ENCODE results near the gene TNPO2.
A peak's percentile ranks its signal among the peaks of the same experiment; 100 is the strongest.
"Not testable (repeated sequence)": the region's sequence is repeated elsewhere in the genome, so short reads cannot be mapped to it uniquely, and the experiment has no call there.

Gene TNPO2

DNA sequence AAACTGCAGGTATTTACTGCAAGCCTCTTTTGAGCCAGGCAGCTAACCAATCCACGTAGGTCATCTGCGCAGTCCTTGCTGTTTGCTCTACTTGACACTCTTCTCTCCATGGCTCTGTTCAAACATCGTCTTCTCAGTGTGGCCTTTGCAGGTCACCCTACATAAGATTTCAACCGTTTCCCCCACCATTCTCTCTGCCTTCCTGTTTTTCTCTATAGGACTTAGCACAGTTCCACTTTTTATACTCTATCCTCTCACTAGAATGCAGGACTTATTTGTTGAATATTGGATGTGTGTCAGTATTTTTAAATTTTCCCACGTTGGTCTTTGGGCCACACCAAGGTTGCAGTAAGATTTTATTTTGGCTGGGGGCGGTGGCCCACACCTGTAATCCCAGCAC, 25.6 kb downstream of the TNPO2 start:
- Histone ChIP-seq H3K4me2 (ENCODE audit: low read length) (no peak overlapping the region), H3K36me3 (ENCODE audit: insufficient read depth, low read length) (peaks cover 45% of the 10 kb centered on the region), H3K4me3 (ENCODE audit: low read length) (no peak overlapping the region), H3K9ac (ENCODE audit: low read depth, low read length) (no peak overlapping the region), H3K9me3 (replicated peaks; ENCODE audit: low read length) (no peaks in the 10 kb centered on the region), H3K27me3 (ENCODE audit: control insufficient read depth, insufficient read depth, low read length) (no peaks in the 10 kb centered on the region), H3K4me1 (ENCODE audit: control insufficient read depth, insufficient read depth, low read length) (peaks cover 14% of the 10 kb centered on the region)

DNA sequence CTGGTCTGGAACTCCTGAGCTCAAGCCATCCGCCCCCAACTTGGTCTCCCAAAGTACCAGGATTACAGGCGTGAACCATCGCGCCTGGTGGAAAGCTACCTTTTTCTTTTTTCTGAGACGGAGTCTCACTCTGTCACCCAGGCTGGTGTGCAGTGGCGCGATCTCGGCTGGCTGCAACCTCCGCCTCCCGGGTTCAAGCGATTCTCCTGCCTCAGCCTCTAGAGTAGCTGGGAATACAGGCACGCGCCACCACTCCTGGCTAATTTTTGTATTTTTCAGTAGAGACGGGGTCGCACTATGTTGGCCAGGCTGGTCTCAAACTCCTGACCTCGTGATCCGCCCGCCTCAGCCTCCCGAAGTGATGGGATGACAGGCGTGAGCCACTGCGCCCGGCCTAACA, 26.3 kb downstream of the TNPO2 start:
- Histone ChIP-seq H3K4me3 (ENCODE audit: low read length) (peak overlapping the region; percentile 86), H3K36me3 (ENCODE audit: insufficient read depth, low read length) (peaks cover 39% of the 10 kb centered on the region), H3K4me2 (ENCODE audit: low read length) (peak overlapping the region; percentile 90), H3K4me1 (ENCODE audit: control insufficient read depth, insufficient read depth, low read length) (peaks cover 14% of the 10 kb centered on the region)
- not testable (repeated sequence) for H3K9ac ChIP-seq (ENCODE audit: low read depth, low read length); H3K27me3 ChIP-seq (ENCODE audit: control insufficient read depth, insufficient read depth, low read length); H3K9me3 ChIP-seq (replicated peaks; ENCODE audit: low read length)

DNA sequence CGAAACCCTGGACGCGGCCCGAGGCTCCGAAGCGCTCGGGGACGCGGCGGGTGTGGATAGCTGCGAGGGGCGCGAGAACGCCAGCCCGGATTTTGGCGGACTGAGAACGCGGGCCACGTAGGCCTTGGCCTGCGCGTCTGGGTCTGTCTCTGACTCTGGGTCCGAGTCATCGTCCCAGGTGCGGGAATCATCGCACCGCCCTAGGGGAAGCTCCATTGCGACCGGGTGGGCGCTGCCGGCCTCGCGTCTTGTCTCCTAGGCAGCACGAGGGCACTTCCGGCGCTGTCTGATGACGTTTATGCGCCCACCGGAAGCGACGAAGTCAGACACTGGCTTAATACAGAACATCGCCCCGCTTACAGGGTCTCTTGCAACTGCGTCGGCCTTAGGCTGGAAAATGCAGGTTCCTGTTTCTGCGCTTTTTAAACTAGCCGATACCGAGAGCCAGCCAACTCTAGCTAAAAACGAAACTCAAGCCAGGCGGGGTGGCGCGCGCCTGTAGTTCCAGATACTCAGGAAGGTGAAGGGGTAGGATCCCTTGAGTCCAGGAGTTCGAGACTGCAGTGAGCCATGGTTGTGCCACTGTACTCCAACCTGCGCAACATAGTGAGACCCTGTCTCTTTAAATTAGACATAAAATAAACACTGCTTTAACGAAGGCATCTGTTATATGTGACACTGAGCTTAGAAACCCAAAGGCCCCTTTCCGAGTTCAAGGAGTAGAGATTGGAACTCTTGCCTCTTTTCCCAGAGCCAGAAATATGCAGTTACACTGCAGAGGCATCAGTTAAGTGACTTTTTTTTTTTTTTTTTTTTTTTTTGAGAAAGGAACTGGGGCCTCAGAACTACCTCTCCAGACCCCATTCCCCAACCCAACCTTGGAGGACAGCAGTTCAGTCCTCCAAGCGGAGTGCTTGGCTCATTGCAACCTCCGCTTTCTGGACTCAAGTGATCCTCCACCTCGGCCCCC, 27.1 kb downstream of the TNPO2 start, which contains the start of gene FBXW9:
FBXW9 (minus strand) TSS at position 266 of the 970 bp plus-strand sequence; CDS start at position 216, 50 bp downstream.
- peak within 1 kb of the TSS; percentile 90 for H3K4me2 ChIP-seq (ENCODE audit: low read length)
- no peaks in the 10 kb centered on the region for H3K9me3 ChIP-seq (replicated peaks; ENCODE audit: low read length)
- H3K4me1 ChIP-seq (ENCODE audit: control insufficient read depth, insufficient read depth, low read length), result peaks cover 14% of the 10 kb centered on the region
- peak within 1 kb of the TSS; percentile 86 for H3K4me3 ChIP-seq (ENCODE audit: low read length)
- H3K27me3 ChIP-seq (ENCODE audit: control insufficient read depth, insufficient read depth, low read length), result no peaks in the 10 kb centered on the region
- H3K9ac ChIP-seq (ENCODE audit: low read depth, low read length), result peak within 1 kb of the TSS; percentile 82
- H3K36me3 ChIP-seq (ENCODE audit: insufficient read depth, low read length), result peaks cover 33% of the 10 kb centered on the region

DNA sequence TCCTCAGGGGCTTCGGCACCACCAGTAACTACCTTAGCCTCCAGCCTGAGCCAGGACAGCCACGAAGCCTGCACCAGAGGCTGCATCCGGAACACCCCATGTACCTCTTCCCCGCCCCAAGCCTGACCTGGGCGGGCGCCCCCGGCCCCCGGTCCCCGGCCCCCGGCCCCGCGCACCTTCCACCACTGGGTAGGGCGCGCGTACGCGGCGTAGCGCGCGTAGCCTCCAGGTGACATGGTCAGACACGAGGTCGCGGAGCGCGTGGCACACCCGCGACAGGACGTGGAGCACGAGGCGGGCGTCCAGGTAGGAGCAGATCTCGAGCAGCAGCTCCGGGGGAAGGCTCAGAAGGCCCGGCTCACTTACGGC, 27.8 kb downstream of the TNPO2 start:
- H3K9me3 ChIP-seq (replicated peaks; ENCODE audit: low read length), result no peaks in the 10 kb centered on the region
- no peaks in the 10 kb centered on the region for H3K27me3 ChIP-seq (ENCODE audit: control insufficient read depth, insufficient read depth, low read length)
- peak overlapping the region; percentile 82 for H3K9ac ChIP-seq (ENCODE audit: low read depth, low read length)
- peaks cover 14% of the 10 kb centered on the region for H3K4me1 ChIP-seq (ENCODE audit: control insufficient read depth, insufficient read depth, low read length)
- peaks cover 27% of the 10 kb centered on the region for H3K36me3 ChIP-seq (ENCODE audit: insufficient read depth, low read length)
- H3K4me3 ChIP-seq (ENCODE audit: low read length), result peak overlapping the region; percentile 86
- peak overlapping the region; percentile 90 for H3K4me2 ChIP-seq (ENCODE audit: low read length)

DNA sequence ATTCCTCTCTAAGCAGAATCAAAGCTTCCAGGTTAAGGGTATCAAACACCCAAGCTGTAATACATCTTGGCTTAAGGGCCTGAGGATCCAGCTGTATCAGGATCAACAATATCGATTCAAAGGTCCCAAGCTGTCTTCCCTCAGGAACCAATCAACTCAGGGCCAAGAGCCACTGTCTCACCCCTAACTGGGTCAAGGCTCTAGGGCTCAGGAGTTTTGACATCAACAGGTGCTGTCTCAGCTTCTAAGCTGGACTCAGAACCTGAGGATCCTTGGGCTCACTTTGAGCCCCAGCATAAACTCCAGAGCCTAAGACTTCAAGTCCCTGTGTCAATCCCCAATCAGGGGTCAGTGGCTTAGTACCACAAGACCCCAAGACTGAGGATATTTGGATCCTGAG, 28.2 kb downstream of the TNPO2 start:
- Histone ChIP-seq H3K4me2 (ENCODE audit: low read length) (peak overlapping the region; percentile 90), H3K27me3 (ENCODE audit: control insufficient read depth, insufficient read depth, low read length) (no peaks in the 10 kb centered on the region), H3K9ac (ENCODE audit: low read depth, low read length) (peak overlapping the region; percentile 46), H3K4me3 (ENCODE audit: low read length) (peak overlapping the region; percentile 86), H3K9me3 (replicated peaks; ENCODE audit: low read length) (no peaks in the 10 kb centered on the region), H3K36me3 (ENCODE audit: insufficient read depth, low read length) (peaks cover 22% of the 10 kb centered on the region), H3K4me1 (ENCODE audit: control insufficient read depth, insufficient read depth, low read length) (peaks cover 14% of the 10 kb centered on the region)

DNA sequence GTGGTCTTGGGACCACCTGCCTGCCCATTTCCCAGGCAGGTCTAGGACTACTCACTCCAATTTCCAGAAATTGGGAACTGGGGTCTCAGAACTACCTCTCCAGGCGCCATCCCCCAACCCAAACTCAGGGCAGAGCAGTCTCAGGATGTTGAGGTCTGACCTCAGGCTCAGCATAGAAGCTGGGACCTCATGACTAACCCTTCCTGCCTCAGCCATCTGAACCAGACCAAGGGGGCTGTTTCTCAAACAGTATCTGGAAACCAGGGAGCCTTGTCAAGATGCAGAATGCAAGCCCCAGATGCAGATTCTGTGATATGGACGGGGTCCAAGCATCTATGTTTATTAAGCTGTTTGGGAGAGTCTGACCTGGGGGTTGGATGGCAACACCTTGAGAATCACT, 28.6 kb downstream of the TNPO2 start:
- Histone ChIP-seq H3K36me3 (ENCODE audit: insufficient read depth, low read length) (peaks cover 19% of the 10 kb centered on the region), H3K9me3 (replicated peaks; ENCODE audit: low read length) (no peaks in the 10 kb centered on the region), H3K27me3 (ENCODE audit: control insufficient read depth, insufficient read depth, low read length) (no peaks in the 10 kb centered on the region), H3K4me1 (ENCODE audit: control insufficient read depth, insufficient read depth, low read length) (peaks cover 14% of the 10 kb centered on the region), H3K4me3 (ENCODE audit: low read length) (no peak overlapping the region), H3K9ac (ENCODE audit: low read depth, low read length) (no peak overlapping the region), H3K4me2 (ENCODE audit: low read length) (peak overlapping the region; percentile 90)

DNA sequence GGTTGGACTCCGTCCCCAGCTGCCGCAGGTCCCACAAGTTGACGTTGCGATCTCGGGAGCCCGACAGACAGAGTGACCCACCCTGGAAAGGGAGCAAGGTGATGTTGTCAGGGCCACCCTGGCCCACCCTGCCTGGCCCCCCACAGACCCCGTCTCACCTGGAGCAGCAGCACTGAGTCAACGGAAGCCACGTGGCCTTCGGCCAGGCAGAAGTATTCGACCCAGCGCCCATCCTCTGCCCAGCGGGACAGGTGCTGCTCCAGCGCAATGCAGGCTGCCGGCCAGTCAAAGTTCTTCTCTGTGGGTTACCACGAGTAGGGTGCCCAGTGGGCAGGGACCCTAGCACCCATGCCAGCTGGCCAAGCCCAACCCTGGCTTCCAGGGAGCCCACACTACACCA, 29.1 kb downstream of the TNPO2 start:
- Histone ChIP-seq H3K9ac (ENCODE audit: low read depth, low read length) (no peak overlapping the region), H3K4me3 (ENCODE audit: low read length) (no peak overlapping the region), H3K4me1 (ENCODE audit: control insufficient read depth, insufficient read depth, low read length) (peaks cover 14% of the 10 kb centered on the region), H3K4me2 (ENCODE audit: low read length) (peak overlapping the region; percentile 90), H3K36me3 (ENCODE audit: insufficient read depth, low read length) (peaks cover 15% of the 10 kb centered on the region), H3K9me3 (replicated peaks; ENCODE audit: low read length) (no peaks in the 10 kb centered on the region), H3K27me3 (ENCODE audit: control insufficient read depth, insufficient read depth, low read length) (no peaks in the 10 kb centered on the region)

DNA sequence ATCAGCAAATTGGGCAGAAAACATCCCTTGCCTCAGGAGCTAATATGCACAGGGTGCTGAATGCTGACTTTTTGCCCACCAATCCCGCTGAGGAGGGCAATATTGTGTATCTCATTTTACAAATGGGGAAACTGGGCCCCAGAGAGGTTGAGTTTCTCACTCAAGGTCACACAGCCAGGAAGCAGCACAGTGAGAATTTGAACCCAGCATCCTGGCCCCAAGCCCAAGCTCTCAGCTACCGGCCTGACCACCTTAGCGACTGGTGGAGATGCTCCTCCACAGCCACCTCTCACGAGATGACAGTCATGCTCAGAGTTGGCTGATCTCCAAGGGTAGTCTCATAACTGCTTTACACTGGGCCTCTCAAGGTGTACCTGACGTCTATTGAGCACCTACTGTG, 30.8 kb downstream of the TNPO2 start:
- Histone ChIP-seq H3K27me3 (ENCODE audit: control insufficient read depth, insufficient read depth, low read length) (no peaks in the 10 kb centered on the region), H3K4me3 (ENCODE audit: low read length) (no peak overlapping the region), H3K9me3 (replicated peaks; ENCODE audit: low read length) (no peaks in the 10 kb centered on the region), H3K36me3 (ENCODE audit: insufficient read depth, low read length) (peaks cover 3% of the 10 kb centered on the region), H3K9ac (ENCODE audit: low read depth, low read length) (no peak overlapping the region), H3K4me1 (ENCODE audit: control insufficient read depth, insufficient read depth, low read length) (peaks cover 14% of the 10 kb centered on the region), H3K4me2 (ENCODE audit: low read length) (no peak overlapping the region)

DNA sequence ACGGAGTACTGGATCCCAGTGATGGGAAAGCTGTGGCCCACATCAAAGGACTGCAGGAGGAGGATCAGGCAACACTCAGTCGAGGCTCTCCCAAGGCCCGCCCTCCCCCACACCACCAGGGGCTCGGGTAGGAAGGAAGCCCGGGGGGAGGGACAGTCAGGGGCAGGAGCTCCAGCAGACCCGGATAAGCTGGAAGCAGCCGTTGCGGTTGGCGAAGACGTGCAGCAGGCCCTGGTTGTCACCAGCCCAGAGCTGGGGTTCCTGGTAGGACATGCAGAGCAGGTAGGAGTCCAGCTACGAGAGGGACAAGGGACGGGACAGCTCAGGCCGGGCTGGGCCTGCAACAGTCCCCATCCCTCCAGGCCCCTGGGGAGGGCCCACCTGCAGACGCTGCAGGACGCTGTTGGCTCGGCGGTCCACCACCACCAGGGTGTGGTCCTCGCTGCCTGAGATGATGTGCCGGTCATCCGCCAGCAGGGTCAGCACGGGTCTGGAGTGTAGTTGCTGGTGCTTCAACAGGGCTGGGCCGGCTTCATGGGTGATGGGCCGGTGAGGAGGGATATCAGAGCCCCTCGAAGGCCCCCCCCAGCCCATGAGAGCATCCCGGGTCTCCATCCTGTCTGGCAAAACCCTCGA, 34.0 kb downstream of the TNPO2 start:
- no peaks in the 10 kb centered on the region for H3K4me1 ChIP-seq (ENCODE audit: control insufficient read depth, insufficient read depth, low read length)
- H3K36me3 ChIP-seq (ENCODE audit: insufficient read depth, low read length), result no peaks in the 10 kb centered on the region
- H3K9me3 ChIP-seq (replicated peaks; ENCODE audit: low read length), result no peaks in the 10 kb centered on the region
- no peak overlapping the region for H3K4me2 ChIP-seq (ENCODE audit: low read length)
- H3K9ac ChIP-seq (ENCODE audit: low read depth, low read length), result no peak overlapping the region
- H3K4me3 ChIP-seq (ENCODE audit: low read length), result no peak overlapping the region
- no peaks in the 10 kb centered on the region for H3K27me3 ChIP-seq (ENCODE audit: control insufficient read depth, insufficient read depth, low read length)

DNA sequence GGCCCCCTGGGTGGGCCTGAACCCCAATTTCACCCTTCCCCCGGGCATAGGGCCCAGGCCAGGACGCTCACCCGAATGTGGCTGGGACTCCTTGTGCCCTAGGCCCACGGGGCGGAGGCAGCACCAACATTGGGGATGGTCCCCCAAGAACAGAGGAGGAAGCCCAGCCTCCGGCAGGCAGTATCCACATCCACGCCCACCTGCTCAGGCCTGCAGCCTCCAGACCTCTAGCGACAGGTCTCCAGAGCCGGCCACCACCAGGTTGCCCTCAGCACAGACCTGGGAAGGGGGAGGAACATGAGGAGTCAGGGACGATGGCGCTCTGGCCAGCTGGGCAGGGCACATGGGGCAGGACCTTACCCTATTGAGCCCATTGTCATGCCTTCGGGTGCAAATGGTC, 34.7 kb downstream of the TNPO2 start:
- H3K27me3 ChIP-seq (ENCODE audit: control insufficient read depth, insufficient read depth, low read length), result no peaks in the 10 kb centered on the region
- H3K4me2 ChIP-seq (ENCODE audit: low read length), result no peak overlapping the region
- no peaks in the 10 kb centered on the region for H3K36me3 ChIP-seq (ENCODE audit: insufficient read depth, low read length)
- no peaks in the 10 kb centered on the region for H3K9me3 ChIP-seq (replicated peaks; ENCODE audit: low read length)
- no peak overlapping the region for H3K9ac ChIP-seq (ENCODE audit: low read depth, low read length)
- no peaks in the 10 kb centered on the region for H3K4me1 ChIP-seq (ENCODE audit: control insufficient read depth, insufficient read depth, low read length)
- no peak overlapping the region for H3K4me3 ChIP-seq (ENCODE audit: low read length)

DNA sequence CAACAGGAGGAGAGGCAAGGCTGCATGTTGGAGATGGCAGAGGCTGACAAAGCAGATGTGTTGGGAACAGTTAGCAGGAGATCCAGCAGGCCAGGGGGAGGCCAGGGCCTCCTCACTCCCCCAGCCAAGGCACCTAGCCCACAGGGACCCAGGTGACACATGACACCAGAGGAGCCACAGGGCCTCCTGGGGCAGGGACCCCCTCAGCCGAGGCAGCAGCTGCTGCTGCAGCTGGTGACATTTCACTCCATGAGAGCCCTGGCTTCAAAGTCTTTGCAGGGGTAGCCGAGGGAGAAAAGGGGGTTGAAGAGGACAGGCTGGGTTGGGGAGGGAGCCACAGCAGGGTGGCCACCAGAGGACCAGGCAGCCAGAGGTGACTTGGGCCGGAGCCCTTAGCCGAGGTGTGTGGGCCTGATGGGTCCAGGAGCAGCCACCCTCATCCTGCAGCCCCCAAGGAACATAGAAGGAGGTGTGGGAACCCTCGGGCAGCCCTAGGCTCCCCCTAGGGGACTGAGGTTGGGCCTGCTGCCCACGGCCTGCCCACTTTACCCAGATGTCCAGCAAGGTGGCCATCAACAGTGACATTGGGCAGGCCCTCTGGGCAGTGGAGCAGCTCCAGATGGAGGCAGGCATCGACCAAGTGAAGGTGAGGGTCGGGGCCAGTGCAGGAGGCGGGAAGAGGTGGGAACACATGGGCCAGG, 36.1 kb downstream of the TNPO2 start, which contains the start of gene GNG14:
GNG14 (plus strand) TSS at position 503 of the 701 bp plus-strand sequence; CDS start at position 554, 51 bp downstream.
- no peaks in the 10 kb centered on the region for H3K27me3 ChIP-seq (ENCODE audit: control insufficient read depth, insufficient read depth, low read length)
- H3K9me3 ChIP-seq (replicated peaks; ENCODE audit: low read length), result no peaks in the 10 kb centered on the region
- H3K36me3 ChIP-seq (ENCODE audit: insufficient read depth, low read length), result no peaks in the 10 kb centered on the region
- no peak within 1 kb of the TSS for H3K4me2 ChIP-seq (ENCODE audit: low read length)
- no peaks in the 10 kb centered on the region for H3K4me1 ChIP-seq (ENCODE audit: control insufficient read depth, insufficient read depth, low read length)
- no peak within 1 kb of the TSS for H3K4me3 ChIP-seq (ENCODE audit: low read length)
- no peak within 1 kb of the TSS for H3K9ac ChIP-seq (ENCODE audit: low read depth, low read length)
